GM12878 (cell line): ENCODE results near the gene NFS1. TPM values are rescaled to one million over a fixed set of nuclear protein-coding genes. Genes with fewer than 3 reads are reported as not detected.

Experiments
- ATAC-seq: fragments of 200-7000 bp; cut with Tn5 transposase; 3 replicates; pipeline ENCODE4 v1.9.1; 2020; ENCODE audit warnings: mild to moderate bottlenecking, moderate library complexity
- BruUV-seq: library from RNA; stranded (reverse); fragments of 400-500 nt; replicated peaks from 2 replicates; lab custom pipeline; 2021; lab: Mats Ljungman, UMichigan
- CTCF ChIA-PET: fragments of 300-600 bp; sonication (Branson Sonifier 250); formaldehyde crosslinking; extraction: SDS; loops from one replicate; lab custom pipeline; 2021; ENCODE audit warnings: inconsistent platforms; lab: Yijun Ruan, JAX
- POLR2A ChIA-PET: fragments of 350-600 bp; formaldehyde crosslinking; extraction: SDS; loops from one replicate; lab custom pipeline; 2021; ENCODE audit warnings: inconsistent platforms; lab: Charles Lee
- RAD21 ChIA-PET: fragments of 300-600 bp; sonication (Branson Sonifier 250); formaldehyde crosslinking; loops from one replicate; lab custom pipeline; 2023; ENCODE audit warnings: antibody characterized with exemption; ENCODE audit not compliant: unreplicated experiment; lab: Charles Lee
- SMC1A ChIA-PET: fragments of 300-600 bp; sonication (Branson Sonifier 250); formaldehyde crosslinking; loops from one replicate; lab custom pipeline; 2023; ENCODE audit not compliant: unreplicated experiment, uncharacterized antibody; lab: Charles Lee
- DNase-seq: peaks from one replicate; pipeline ENCODE4 v3.0.0-alpha.2; 2011; ENCODE audit warnings: low read depth, low spot score
- FAIRE-seq: peaks from 3 replicates; lab custom pipeline; 2011; peaks lifted over from hg19 to GRCh38; lab: Jason Lieb, UNC
- H2AFZ ChIP-seq: 2 replicates; pipeline ENCODE4 v1.6.0; 2011; ENCODE audit warnings: low read depth, low read length, control low read depth; ENCODE audit not compliant: control insufficient read depth
- H3K27ac ChIP-seq: 2 replicates; pipeline ENCODE4 v1.5.1; 2011; ENCODE audit warnings: control low read depth; ENCODE audit not compliant: control insufficient read depth, insufficient read depth
- H3K27me3 ChIP-seq, 2 experiments: replicated peaks in 1 of 2; 2 replicates each; pipeline versions ENCODE4 v1.6.0 to v1.6.1; 2011; ENCODE audit warnings: low read length in 1 of 2; ENCODE audit not compliant: control insufficient read depth in 2 of 2, insufficient read depth in 2 of 2
- H3K36me3 ChIP-seq, 2 experiments: 2 replicates each; pipeline ENCODE4 v1.5.1; 2011; ENCODE audit warnings: low read length in 1 of 2; ENCODE audit not compliant: control insufficient read depth in 2 of 2, insufficient read depth in 2 of 2
- H3K4me1 ChIP-seq: 2 replicates; pipeline ENCODE4 v1.6.1; 2011; ENCODE audit warnings: mild to moderate bottlenecking, low read length, moderate library complexity, mixed read lengths; ENCODE audit not compliant: control insufficient read depth, insufficient read depth
- H3K4me2 ChIP-seq: 2 replicates; pipeline ENCODE4 v1.6.0; 2011; ENCODE audit warnings: control low read depth; ENCODE audit not compliant: control insufficient read depth, insufficient read depth
- H3K4me3 ChIP-seq: fragments of 200-600 bp; sonication (generic); 2 replicates; pipeline ENCODE4 v1.5.1; 2016
- H3K79me2 ChIP-seq: 2 replicates; pipeline ENCODE4 v1.6.0; 2011; ENCODE audit warnings: low read length; ENCODE audit not compliant: control insufficient read depth, insufficient read depth
- H3K9ac ChIP-seq: 2 replicates; pipeline ENCODE4 v1.8.0; 2011; ENCODE audit warnings: low read length, control low read depth, mixed read lengths; ENCODE audit not compliant: control insufficient read depth, insufficient read depth
- H3K9me3 ChIP-seq: replicated peaks from 3 replicates; pipeline ENCODE4 v1.5.1; 2011; ENCODE audit warnings: mild to moderate bottlenecking, low read length; ENCODE audit not compliant: control insufficient read depth, insufficient read depth
- H4K20me1 ChIP-seq: 2 replicates; pipeline ENCODE4 v1.6.0; 2011; ENCODE audit not compliant: control insufficient read depth, insufficient read depth
- E2F4 ChIP-seq: IDR thresholded peaks from 2 replicates; pipeline ENCODE4 v1.6.1; 2012; ENCODE audit warnings: low read depth, low read length, improper control_type of control experiment
- KAT2A ChIP-seq: conservative IDR thresholded peaks from 2 replicates; pipeline ENCODE4 v1.6.1; 2011; ENCODE audit warnings: low read depth, low read length; ENCODE audit not compliant: control insufficient read depth
- RAD21 ChIP-seq: IDR thresholded peaks from 2 replicates; pipeline ENCODE4 v1.6.1; 2011; ENCODE audit warnings: mild to moderate bottlenecking, low read depth, low read length, moderate library complexity; ENCODE audit not compliant: insufficient read depth
- TCF3 ChIP-seq: IDR thresholded peaks from 2 replicates; pipeline ENCODE4 v1.6.1; 2012; ENCODE audit warnings: low read depth, mild to moderate bottlenecking, low read length, borderline replicate concordance; ENCODE audit not compliant: insufficient read depth
- WGBS: methylation state at CpG from one replicate; pipeline ENCODE4 v1.1.6; 2016; ENCODE audit warnings: low lambda C conversion rate; ENCODE audit not compliant: insufficient replicate concordance, insufficient coverage; ENCODE audit errors: missing lambda C conversion rate; 5-methylcytosine and 5-hydroxymethylcytosine counted together
- in situ Hi-C: fragments of 300-500 bp; cut with MboI; formaldehyde crosslinking; loops from 9 replicates; pipeline ENCODE4 v1.14.3; 2018; ENCODE audit warnings: mixed read lengths
- intact Hi-C: fragments of 100-400 bp; cut with micrococcal nuclease; formaldehyde crosslinking; loops from one replicate; pipeline ENCODE4 v1.14.2; 2022; ENCODE audit not compliant: unreplicated experiment
- polyA plus RNA-seq, 11 experiments: library from polyadenylated mRNA; depleted of rRNA in 4 of 11; unstranded in 6 of 11; stranded (reverse) in 5 of 11; fragments of >200 nt; fragmentation: Nextera tagmentation in 4 of 11; fragmentation: Illumina TruSeq in 1 of 11; extraction: Ambion mirVana in 4 of 11; extraction: Trizol in 1 of 11; gene quantifications; 1 replicate in 1 of 11; 2 replicates in 10 of 11; pipeline versions ENCODE4 v1.2.1 to v1.2.3, GENCODE V29; 2011 to 2016; ENCODE audit warnings: inconsistent platforms in 2 of 11, missing spikeins in 2 of 11, low read depth in 1 of 11
- total RNA-seq, 4 experiments: library from RNA; depleted of rRNA in 3 of 4; stranded (reverse); fragments of >200 nt in 3 of 4; fragmentation: Illumina TruSeq in 1 of 4; extraction: Trizol in 1 of 4; gene quantifications; 2 replicates each; pipeline versions ENCODE4 v1.2.1 to v1.2.3, GENCODE V29; 2013 to 2021

Gene NFS1
- total and polyA plus RNA-seq, 10 of the 15 experiments (the other 5 are each of a cell fraction or from before 2014, with no cell fraction given) = 9.2 to 74.1 (median 38.6) TPM

- no peaks in the 10 kb centered on the region for H3K9me3 ChIP-seq
- ATAC-seq = no peak
- no peak overlapping the region for H3K9ac ChIP-seq
- intact Hi-C loops = loop anchor here (5.0 kb wide), 1 partner anchor 93 kb away; no protein-coding TSS in a partner anchor
- no peak overlapping the region for H2AFZ ChIP-seq
- DNase-seq = no peak
- ChIA-PET CTCF (no interaction called here), SMC1A (no interaction called here), POLR2A (no interaction called here), RAD21 (no interaction called here)
- 0 out of 2 replicates have a peak, but pooled peaks have one; percentile 2 for TF ChIP-seq RAD21
- no peak for TF ChIP-seq E2F4
- BruUV-seq = no TSS peak
- 4% methylated on average over 2 of the region's 2 CpGs for WGBS
- H3K4me1 ChIP-seq = 0 out of 2 replicates have a peak, but pooled peaks cover 8% of the 10 kb centered on the region
- H3K27ac ChIP-seq = no peak overlapping the region
- in situ Hi-C loops = no loop called here
- no peaks in the 10 kb centered on the region; a peak in 2 of 4 replicates for H3K36me3 ChIP-seq
- H3K27me3 ChIP-seq = no peaks in the 10 kb centered on the region
- FAIRE-seq = no peak
- no peaks in the 10 kb centered on the region for H4K20me1 ChIP-seq
- no peak overlapping the region for H3K4me2 ChIP-seq
- peaks cover 21% of the 10 kb centered on the region for H3K79me2 ChIP-seq
- H3K4me3 ChIP-seq = no peak overlapping the region
Observed at GRCh38 chr20:35695245-35695749, 3.9 kb downstream of the NFS1 start.

GRCh38 chr20:35690265-35690664, 8.9 kb downstream of the NFS1 start:
- no peak for TF ChIP-seq TCF3
- no peak for TF ChIP-seq KAT2A
- Histone ChIP-seq H3K9ac (no peak overlapping the region), H3K4me2 (no peak overlapping the region), H3K79me2 (no peaks in the 10 kb centered on the region), H3K4me3 (no peak overlapping the region), H3K27me3 (no peaks in the 10 kb centered on the region), H2AFZ (no peak overlapping the region), H3K27ac (no peak overlapping the region), H4K20me1 (no peaks in the 10 kb centered on the region), H3K9me3 (no peaks in the 10 kb centered on the region), H3K36me3 (no peaks in the 10 kb centered on the region; a peak in 3 of 4 replicates), H3K4me1 (no peaks in the 10 kb centered on the region)
- ChIA-PET SMC1A (no interaction called here), RAD21 (interaction anchor here (0.7 kb wide), 1 partner anchor 254 kb away, joined by 4 read pairs; no protein-coding TSS in a partner anchor), CTCF (interaction anchor here (1.1 kb wide), 1 partner anchor 194 kb away, joined by 3 read pairs; no protein-coding TSS in a partner anchor), POLR2A (no interaction called here)
- intact Hi-C loops = no loop called here
- ATAC-seq = no peak
- 94% methylated on average over 4 of the region's 4 CpGs for whole genome bisulfite sequencing
- no peak for FAIRE-seq
- in situ Hi-C loops = no loop called here
- BruUV-seq = no TSS peak
- no peak for DNase-seq
